Body of pancreas (tissue), 4 donors: ENCODE measurements around the gene SCN9A.

Experiments
- CTCF ChIP-seq, 7 experiments: fragments of 450-650 bp in 4 of 7; fragments of 200-600 bp in 3 of 7; sonication (generic) in 3 of 7; IDR thresholded peaks; one replicate each; pipeline ENCODE4 v1.5.1; 2016 to 2019; ENCODE audit warnings: antibody characterized with exemption in 7 of 7
- POLR2A ChIP-seq, 3 donors: fragments of 450-650 bp; IDR thresholded peaks; one replicate each; pipeline ENCODE4 v1.6.1; 2016; ENCODE audit warnings: antibody characterized with exemption in 3 of 3, mild to moderate bottlenecking in 2 of 3

- TF ChIP-seq CTCF (IDR thresholded peaks at IDR 0.05) (no peak), POLR2A (IDR thresholded peaks at IDR 0.05) (no peak)
These were observed 223.7 kb downstream of the SCN9A start for GRCh38 chr2:166152064-166152463.
